ENCODE measurements around the gene EYS. TPM values are rescaled to one million over a fixed set of nuclear protein-coding genes. Genes with fewer than 3 reads are reported as not detected.

The EYS gene
- polyA plus RNA-seq, 2 of the 4 experiments (the other 2 are of a cell fraction): 0.03 to 0.06 TPM

- FAIRE-seq: no peak
- DNase-seq (ENCODE audit: low read depth in 1 of 2, low spot score in 1 of 2): no peak
- Histone ChIP-seq H3K27ac (no peak overlapping the region), H3K4me3 (no peak overlapping the region), H3K4me2 (no peak overlapping the region), H3K4me1 (no peaks in the 10 kb centered on the region), H3K9me3 (no peaks in the 10 kb centered on the region)
- ChIA-PET CTCF (no interaction called here), POLR2A (no interaction called here)
- 6% methylated on average over 1 of the region's 1 CpG for WGBS (ENCODE audit: missing lambda C conversion rate)
- no peak for TF ChIP-seq E2F6 (IDR thresholded peaks at IDR 0.05; ENCODE audit: borderline replicate concordance, low read depth)
- no peak for TF ChIP-seq CEBPB (IDR thresholded peaks at IDR 0.05)
- no peak for TF ChIP-seq SREBF2 (IDR thresholded peaks at IDR 0.05)
- no peak for TF ChIP-seq CTCF (IDR thresholded peaks at IDR 0.05)
- TF ChIP-seq JUNB (IDR thresholded peaks at IDR 0.05): no peak
- ATAC-seq: no peak
Measured at GRCh38 chr6:63926258-63926780, 1780.7 kb downstream of the EYS start.

GRCh38 chr6:63923139-63923739 lies 1783.8 kb downstream of the EYS start:
- no peak for TF ChIP-seq HOXA7 (CRISPR knock-in tag; IDR thresholded peaks at IDR 0.05)
- TF ChIP-seq ZSCAN20 (CRISPR knock-in tag; IDR thresholded peaks at IDR 0.05): no peak
- TF ChIP-seq USF2 (IDR thresholded peaks at IDR 0.05): no peak
- TF ChIP-seq NR3C1 (IDR thresholded peaks at IDR 0.05): no peak
- peak; percentile 59 to 62 for TF ChIP-seq RAD21 (conservative IDR thresholded peaks at IDR 0.05 in 1 of 2, IDR thresholded peaks at IDR 0.05 in 1 of 2)
- TF ChIP-seq CTCF (IDR thresholded peaks at IDR 0.05): peak; percentile 46
- TF ChIP-seq ESRRA (IDR thresholded peaks at IDR 0.05; ENCODE audit: borderline replicate concordance, low read length): no peak
- TF ChIP-seq HOXB5 (CRISPR knock-in tag; IDR thresholded peaks at IDR 0.05): no peak
- TF ChIP-seq KDM5A (IDR thresholded peaks at IDR 0.05): no peak
- no peak for TF ChIP-seq MAFK (IDR thresholded peaks at IDR 0.05; ENCODE audit: partially characterized antibody)
- TF ChIP-seq SMC3 (IDR thresholded peaks at IDR 0.05): peak; percentile 41; the same call in 1 of the 3 replicates
- no peak for TF ChIP-seq POLR2AphosphoS2 (conservative IDR thresholded peaks at IDR 0.05; ENCODE audit: low read length)
- H3K27ac ChIP-seq: no peak overlapping the region
- POLR2A ChIA-PET: no interaction called here
- no peak overlapping the region for H3K4me3 ChIP-seq
- DNase-seq (ENCODE audit: low read depth in 1 of 2, low spot score in 1 of 2) (peak; percentile 7 to 31), FAIRE-seq (no peak), ATAC-seq (no peak; a peak in 1 of 6 replicates)
- H3K4me2 ChIP-seq: no peak overlapping the region
- no peaks in the 10 kb centered on the region for H3K9me3 ChIP-seq
- WGBS (ENCODE audit: missing lambda C conversion rate): under 1% methylated on average over 6 of the region's 6 CpGs
- CTCF ChIA-PET: interaction anchor here (1.0 to 1.8 kb wide), 2 partner anchors 17 to 407 kb away, joined by 3 to 5 read pairs; no protein-coding TSS in a partner anchor
- H3K4me1 ChIP-seq: no peaks in the 10 kb centered on the region

- FAIRE-seq: no peak
- Histone ChIP-seq H3K4me2 (no peak overlapping the region; the same call in 2 of the 3 replicates), H3K4me1 (no peaks in the 10 kb centered on the region), H3K4me3 (no peak overlapping the region), H3K9me3 (no peaks in the 10 kb centered on the region), H3K27ac (no peak overlapping the region)
- TF ChIP-seq MAZ (IDR thresholded peaks at IDR 0.05; ENCODE audit: borderline replicate concordance, low read depth, low read length): no peak
- TF ChIP-seq HMGXB4 (CRISPR knock-in tag; IDR thresholded peaks at IDR 0.05; ENCODE audit: borderline replicate concordance): no peak
- no peak for TF ChIP-seq ZFP36 (IDR thresholded peaks at IDR 0.05; ENCODE audit: borderline replicate concordance, partially characterized antibody)
- ATAC-seq: no peak
- POLR2A ChIA-PET: no interaction called here
- CTCF ChIA-PET: no interaction called here
- DNase-seq (ENCODE audit: low read depth in 1 of 2, low spot score in 1 of 2): peak in 1 of 2 experiments; percentile 0
- 37% methylated on average over 7 of the region's 7 CpGs for WGBS (ENCODE audit: missing lambda C conversion rate)
Measured at GRCh38 chr6:63919556-63920110, 1787.4 kb downstream of the EYS start.

Measured in A549 (cell line).